ENCODE results near the gene OTUB1.

The OTUB1 gene

DNA sequence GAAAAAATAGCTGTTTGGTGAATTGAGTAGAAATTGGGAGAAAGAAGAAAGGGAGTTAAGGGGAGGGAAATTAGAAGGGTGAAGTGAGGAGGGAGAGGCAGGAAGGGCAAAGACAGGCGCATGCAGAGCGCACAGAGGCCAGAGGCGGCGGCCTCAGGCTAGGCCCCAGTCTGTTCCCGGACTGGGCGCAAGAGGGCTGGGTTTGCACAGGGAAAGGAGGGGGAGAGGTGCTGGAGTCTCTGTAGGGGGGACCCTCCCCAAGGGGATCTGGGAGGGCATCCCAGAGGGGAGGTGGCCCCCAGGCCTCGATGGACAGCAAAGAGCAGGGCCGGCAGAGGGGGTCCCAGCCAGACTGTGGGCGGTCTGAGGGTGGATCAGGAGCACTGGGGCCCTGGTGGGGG lies 48.2 kb downstream of the OTUB1 start:
- TF ChIP-seq, protein P1, sequence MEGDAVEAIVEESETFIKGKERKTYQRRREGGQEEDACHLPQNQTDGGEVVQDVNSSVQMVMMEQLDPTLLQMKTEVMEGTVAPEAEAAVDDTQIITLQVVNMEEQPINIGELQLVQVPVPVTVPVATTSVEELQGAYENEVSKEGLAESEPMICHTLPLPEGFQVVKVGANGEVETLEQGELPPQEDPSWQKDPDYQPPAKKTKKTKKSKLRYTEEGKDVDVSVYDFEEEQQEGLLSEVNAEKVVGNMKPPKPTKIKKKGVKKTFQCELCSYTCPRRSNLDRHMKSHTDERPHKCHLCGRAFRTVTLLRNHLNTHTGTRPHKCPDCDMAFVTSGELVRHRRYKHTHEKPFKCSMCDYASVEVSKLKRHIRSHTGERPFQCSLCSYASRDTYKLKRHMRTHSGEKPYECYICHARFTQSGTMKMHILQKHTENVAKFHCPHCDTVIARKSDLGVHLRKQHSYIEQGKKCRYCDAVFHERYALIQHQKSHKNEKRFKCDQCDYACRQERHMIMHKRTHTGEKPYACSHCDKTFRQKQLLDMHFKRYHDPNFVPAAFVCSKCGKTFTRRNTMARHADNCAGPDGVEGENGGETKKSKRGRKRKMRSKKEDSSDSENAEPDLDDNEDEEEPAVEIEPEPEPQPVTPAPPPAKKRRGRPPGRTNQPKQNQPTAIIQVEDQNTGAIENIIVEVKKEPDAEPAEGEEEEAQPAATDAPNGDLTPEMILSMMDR (IDR thresholded peaks at IDR 0.05; ENCODE audit: control extremely low read depth, extremely low read depth, low read depth, missing control alignments), result no peak
- DNase-seq (ENCODE audit: extremely low spot score), result no peak
- ChIA-PET POLR2A (no interaction called here), CTCF (no interaction called here)

DNA sequence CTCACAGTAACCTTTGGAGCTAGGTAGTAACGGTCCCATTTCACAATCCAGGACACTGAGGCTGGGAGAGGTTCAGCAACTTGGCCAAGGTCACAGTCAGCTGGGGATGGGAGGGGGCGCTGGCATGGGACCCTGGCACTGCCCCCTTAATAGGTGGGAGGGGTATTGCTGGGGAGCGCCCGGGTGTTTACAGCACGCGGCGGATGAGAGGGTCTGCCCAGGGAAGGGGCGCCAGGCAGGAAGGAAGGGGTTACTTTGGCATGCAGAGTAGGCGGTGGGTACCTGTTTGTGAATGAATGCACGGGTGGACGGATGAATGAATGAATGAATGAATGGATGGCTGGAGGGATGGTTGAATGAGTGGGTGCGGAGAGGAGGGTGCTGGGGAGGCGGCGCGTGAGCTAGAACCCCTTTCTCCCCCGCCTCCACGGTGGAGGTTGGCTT lies 48.9 kb downstream of the OTUB1 start:
- CTCF ChIA-PET, result no interaction called here
- TF ChIP-seq, protein P1 (IDR thresholded peaks at IDR 0.05; ENCODE audit: control extremely low read depth, extremely low read depth, low read depth, missing control alignments), result no peak

DNA sequence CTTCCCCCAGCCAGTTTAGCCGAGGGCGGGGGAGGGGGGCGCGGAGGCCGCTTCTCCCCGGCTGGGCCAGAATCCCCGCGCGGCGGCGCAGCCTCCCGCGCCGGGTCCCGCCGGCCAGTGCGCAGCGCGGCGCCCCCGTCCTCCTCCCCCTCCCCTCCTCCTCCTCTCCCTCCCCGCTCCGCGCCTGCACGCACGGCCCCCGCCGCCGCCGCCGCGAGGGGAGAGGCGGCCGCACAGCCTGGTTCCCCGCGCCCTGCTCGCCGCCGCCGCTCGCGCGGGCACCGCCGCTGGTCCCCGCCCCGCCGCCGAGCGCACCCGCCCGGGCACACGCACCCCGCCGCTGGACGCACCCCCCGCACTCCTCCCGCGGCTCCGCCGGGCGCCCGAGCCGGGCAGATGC lies 49.3 kb downstream of the OTUB1 start, which contains the start of gene FLRT1:
Gene FLRT1, plus strand, starts transcription at position 356 of the 400 bp plus-strand sequence. CDS start 80,337 bp downstream, outside the sequence.
- TF ChIP-seq, protein P1 (IDR thresholded peaks at IDR 0.05; ENCODE audit: control extremely low read depth, extremely low read depth, low read depth, missing control alignments), result no peak
- no peak for DNase-seq (ENCODE audit: extremely low spot score)
- CTCF ChIA-PET, result no interaction called here
- POLR2A ChIA-PET, result no interaction called here

More for the DNA sequence above, 48.9 kb downstream of the OTUB1 start:
- DNase-seq (ENCODE audit: extremely low spot score), result no peak
- POLR2A ChIA-PET, result no interaction called here

DNA sequence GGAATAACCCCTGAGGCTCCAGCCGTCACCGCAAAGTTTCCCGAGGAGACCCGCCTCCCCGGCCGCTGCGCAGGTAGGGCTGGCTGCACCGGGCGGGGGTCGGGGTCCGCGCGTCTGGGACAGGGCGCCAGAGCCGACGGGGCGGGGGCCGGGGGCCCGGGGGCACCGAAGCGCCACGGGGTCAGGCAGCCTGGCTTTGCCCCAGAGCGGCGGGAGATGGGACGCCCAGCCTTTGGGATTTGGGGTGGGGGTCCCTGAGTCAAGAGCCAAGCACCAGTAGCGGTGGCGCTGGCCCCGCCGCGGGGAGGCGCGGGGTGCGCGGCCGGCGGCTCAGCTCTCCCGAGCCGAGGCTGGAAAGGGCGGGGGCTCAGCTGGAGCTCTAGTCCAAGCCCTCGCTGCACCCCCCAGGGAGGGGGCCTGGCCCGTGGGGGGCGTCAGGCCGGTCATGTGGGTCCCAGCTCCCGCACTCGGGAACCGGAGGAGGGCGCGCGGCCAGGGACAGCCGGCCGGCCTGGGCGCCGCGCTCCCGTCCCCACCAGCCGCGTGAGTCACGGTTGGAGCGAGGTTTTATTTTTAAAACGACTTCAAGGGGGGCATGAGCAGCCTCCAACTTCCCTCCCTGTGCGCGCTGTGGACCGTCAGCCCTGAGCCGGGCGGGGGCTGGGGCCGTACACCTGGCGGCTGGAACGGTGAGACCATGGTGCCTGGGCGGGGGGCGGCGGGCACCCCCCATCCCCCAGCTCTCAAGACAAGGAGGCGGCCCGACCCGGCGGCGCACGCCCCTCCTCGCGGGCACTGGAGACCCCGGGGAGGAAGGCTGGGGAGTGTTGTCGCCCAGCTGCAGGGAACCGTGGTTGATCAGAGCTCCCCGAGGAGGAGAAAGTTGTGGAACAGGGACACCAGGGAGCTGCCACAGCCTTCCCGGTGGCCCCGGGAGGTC lies 50.1 kb downstream of the OTUB1 start:
- DNase-seq (ENCODE audit: extremely low spot score), result no peak
- TF ChIP-seq, protein P1 (IDR thresholded peaks at IDR 0.05; ENCODE audit: control extremely low read depth, extremely low read depth, low read depth, missing control alignments), result no peak
- CTCF ChIA-PET, result no interaction called here
- POLR2A ChIA-PET, result no interaction called here

DNA sequence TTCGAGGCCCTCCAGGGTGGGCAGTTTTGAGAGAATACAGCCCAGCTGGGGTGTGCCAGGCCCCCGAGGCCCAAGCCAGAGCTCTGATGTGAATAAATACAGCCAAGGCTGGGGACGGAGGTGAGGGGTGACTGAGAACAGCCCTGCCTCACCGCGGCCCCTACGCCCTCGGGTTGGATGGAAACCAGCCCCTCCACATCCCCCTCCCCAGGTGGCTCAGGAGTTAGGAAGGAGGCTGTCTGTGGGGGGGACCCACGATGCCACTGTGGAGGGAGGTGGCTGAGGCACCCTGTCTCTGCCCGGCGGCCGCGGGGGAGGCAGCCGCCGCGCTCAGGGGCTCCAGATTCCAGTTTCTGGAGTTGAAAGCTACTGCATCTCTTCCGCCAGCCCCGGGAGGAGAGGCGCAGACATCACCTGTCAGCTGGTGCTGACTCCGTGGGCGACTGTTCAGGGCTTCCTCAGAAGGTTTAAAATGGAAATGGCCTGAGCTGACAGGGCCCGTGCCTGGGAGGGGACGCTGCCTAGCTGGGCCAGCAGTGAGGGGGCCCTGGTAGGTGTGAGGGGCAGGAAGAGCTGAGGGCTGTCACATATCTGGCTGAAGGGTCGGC lies 50.9 kb downstream of the OTUB1 start:
- TF ChIP-seq, protein P1 (IDR thresholded peaks at IDR 0.05; ENCODE audit: control extremely low read depth, extremely low read depth, low read depth, missing control alignments), result no peak
- ChIA-PET POLR2A (no interaction called here), CTCF (no interaction called here)
- no peak for DNase-seq (ENCODE audit: extremely low spot score)

DNA sequence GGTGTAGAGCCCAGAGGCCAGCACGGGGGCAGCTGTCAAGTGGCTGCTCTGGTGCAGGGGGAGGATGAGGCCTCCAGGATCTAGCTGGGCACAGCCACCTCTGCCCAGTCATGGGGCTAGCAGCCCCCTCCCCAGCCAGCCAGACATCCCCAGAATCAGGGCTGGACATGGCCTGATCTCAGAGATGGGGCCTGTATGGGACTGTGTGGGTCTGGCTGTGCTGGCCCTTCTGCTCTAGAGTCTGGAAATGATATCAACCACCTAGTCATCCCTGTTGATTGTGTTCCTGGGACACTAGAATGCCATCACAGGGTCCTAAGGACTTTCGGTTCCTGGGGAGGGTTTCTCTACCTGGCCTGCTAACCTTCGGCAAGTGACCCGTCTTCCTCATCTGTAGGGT lies 52.3 kb downstream of the OTUB1 start:
- ChIA-PET CTCF (interaction anchor here (1.2 kb wide), 1 partner anchor 298 kb away, joined by 3 read pairs; no protein-coding TSS in a partner anchor), POLR2A (no interaction called here)
- no peak for DNase-seq (ENCODE audit: extremely low spot score)
- TF ChIP-seq, protein P1 (IDR thresholded peaks at IDR 0.05; ENCODE audit: control extremely low read depth, extremely low read depth, low read depth, missing control alignments), result no peak

All from GM10248 (cell line).